ENCODE data around the gene AUP1.

- TF ChIP-seq EP300 (conservative IDR thresholded peaks at IDR 0.05; ENCODE audit: poor library complexity, severe bottlenecking) (no peak), EZH2 (IDR thresholded peaks at IDR 0.05; ENCODE audit: borderline replicate concordance, insufficient read depth, low read length, poor library complexity, severe bottlenecking) (no peak), CTCF (IDR thresholded peaks at IDR 0.05; ENCODE audit: poor library complexity, severe bottlenecking) (no peak), SMC3 (conservative IDR thresholded peaks at IDR 0.05; ENCODE audit: poor library complexity) (no peak), TAF1 (IDR thresholded peaks at IDR 0.05; ENCODE audit: low read depth) (no peak), REST (IDR thresholded peaks at IDR 0.05; ENCODE audit: borderline replicate concordance) (no peak), RAD21 (conservative IDR thresholded peaks at IDR 0.05) (no peak), POLR2AphosphoS5 (IDR thresholded peaks at IDR 0.05) (no peak)
These were observed 6.9 kb upstream of the AUP1 start for GRCh38 chr2:74536166-74536950.
